ENCODE results near the gene SECISBP2L. TPM values are rescaled to one million over a fixed set of nuclear protein-coding genes. Genes with fewer than 3 reads are reported as not detected.

SECISBP2L gene
- total and polyA plus RNA-seq, 11 donors = 8.8 to 52.4 (median 36.8) TPM

GRCh38 chr15:48993380-48993779, 52.9 kb downstream of the SECISBP2L start:
- no peak for TF ChIP-seq POLR2A (IDR thresholded peaks at IDR 0.05)
- TF ChIP-seq CTCF (IDR thresholded peaks at IDR 0.05) = no peak
- no peak overlapping the region for H3K4me3 ChIP-seq
- H3K4me1 ChIP-seq = no peaks in the 10 kb centered on the region
- no peaks in the 10 kb centered on the region for H3K27me3 ChIP-seq
- H3K36me3 ChIP-seq = peaks cover 0 to 97% (median 82%) of the 10 kb centered on the region in 9 donors
- no peak overlapping the region for H3K27ac ChIP-seq
- intact Hi-C loops (cut with DNase I) = no loop called here
- DNase-seq (no peak), ATAC-seq (no peak)
- H3K9me3 ChIP-seq = no peaks in the 10 kb centered on the region

GRCh38 chr15:48992545-48992944, 53.7 kb downstream of the SECISBP2L start:
- peak; percentile 64 to 91 (median 74) for ATAC-seq
- intact Hi-C loops (cut with DNase I) = no loop called here
- no peaks in the 10 kb centered on the region for H3K27me3 ChIP-seq

GRCh38 chr15:48992096-48992495, 54.1 kb downstream of the SECISBP2L start:
- H3K4me3 ChIP-seq = no peak overlapping the region
- H3K27ac ChIP-seq = no peak overlapping the region
- DNase-seq (no peak), ATAC-seq (no peak)
- H3K27me3 ChIP-seq = no peaks in the 10 kb centered on the region
- intact Hi-C loops (cut with DNase I) = no loop called here
- H3K4me1 ChIP-seq = no peaks in the 10 kb centered on the region
- peaks cover 0 to 90% (median 77%) of the 10 kb centered on the region in 9 donors for H3K36me3 ChIP-seq
- no peaks in the 10 kb centered on the region for H3K9me3 ChIP-seq
- TF ChIP-seq POLR2A (IDR thresholded peaks at IDR 0.05) = no peak
- no peak for TF ChIP-seq CTCF (IDR thresholded peaks at IDR 0.05)
- WGBS, 4 donors = 94 to 98% (median 98%) methylated on average over 6 of the region's 6 CpGs

More at GRCh38 chr15:48992545-48992944, 53.7 kb downstream of the SECISBP2L start:
- peaks cover 0 to 94% (median 81%) of the 10 kb centered on the region in 9 donors for H3K36me3 ChIP-seq
- 67 to 86% (median 79%) methylated on average over 1 of the region's 1 CpG for WGBS, 4 donors
- H3K9me3 ChIP-seq = no peaks in the 10 kb centered on the region
- DNase-seq = no peak
- no peak overlapping the region for H3K4me3 ChIP-seq
- TF ChIP-seq CTCF (IDR thresholded peaks at IDR 0.05) = no peak
- TF ChIP-seq POLR2A (IDR thresholded peaks at IDR 0.05) = no peak
- no peak overlapping the region for H3K27ac ChIP-seq
- H3K4me1 ChIP-seq = no peaks in the 10 kb centered on the region

- peaks cover 0 to 61% (median 50%) of the 10 kb centered on the region in 9 donors for H3K36me3 ChIP-seq
- no peaks in the 10 kb centered on the region for H3K27me3 ChIP-seq
- DNase-seq (no peak), ATAC-seq (no peak)
- WGBS, 4 donors = 86 to 93% (median 90%) methylated on average over 1 of the region's 1 CpG
- no peak overlapping the region for H3K4me3 ChIP-seq
- TF ChIP-seq CTCF (IDR thresholded peaks at IDR 0.05) (no peak), POLR2A (IDR thresholded peaks at IDR 0.05) (no peak)
- peaks cover 0 to 13% (median 7%) of the 10 kb centered on the region in 12 donors for H3K4me1 ChIP-seq
- no peak overlapping the region for H3K27ac ChIP-seq
- intact Hi-C loops (cut with DNase I) = no loop called here
- H3K9me3 ChIP-seq = no peaks in the 10 kb centered on the region
These were observed 57.1 kb downstream of the SECISBP2L start for GRCh38 chr15:48989170-48989569.
